Kidney glomerular epithelial cell (primary cell): ENCODE measurements around the gene CARMIL3.
A peak's percentile ranks its signal among the peaks of the same experiment; 100 is the strongest.

Experiments
- DNase-seq: peaks from one replicate; lab custom pipeline; 2025; lab: John Stamatoyannopoulos, UW

The CARMIL3 gene

DNA sequence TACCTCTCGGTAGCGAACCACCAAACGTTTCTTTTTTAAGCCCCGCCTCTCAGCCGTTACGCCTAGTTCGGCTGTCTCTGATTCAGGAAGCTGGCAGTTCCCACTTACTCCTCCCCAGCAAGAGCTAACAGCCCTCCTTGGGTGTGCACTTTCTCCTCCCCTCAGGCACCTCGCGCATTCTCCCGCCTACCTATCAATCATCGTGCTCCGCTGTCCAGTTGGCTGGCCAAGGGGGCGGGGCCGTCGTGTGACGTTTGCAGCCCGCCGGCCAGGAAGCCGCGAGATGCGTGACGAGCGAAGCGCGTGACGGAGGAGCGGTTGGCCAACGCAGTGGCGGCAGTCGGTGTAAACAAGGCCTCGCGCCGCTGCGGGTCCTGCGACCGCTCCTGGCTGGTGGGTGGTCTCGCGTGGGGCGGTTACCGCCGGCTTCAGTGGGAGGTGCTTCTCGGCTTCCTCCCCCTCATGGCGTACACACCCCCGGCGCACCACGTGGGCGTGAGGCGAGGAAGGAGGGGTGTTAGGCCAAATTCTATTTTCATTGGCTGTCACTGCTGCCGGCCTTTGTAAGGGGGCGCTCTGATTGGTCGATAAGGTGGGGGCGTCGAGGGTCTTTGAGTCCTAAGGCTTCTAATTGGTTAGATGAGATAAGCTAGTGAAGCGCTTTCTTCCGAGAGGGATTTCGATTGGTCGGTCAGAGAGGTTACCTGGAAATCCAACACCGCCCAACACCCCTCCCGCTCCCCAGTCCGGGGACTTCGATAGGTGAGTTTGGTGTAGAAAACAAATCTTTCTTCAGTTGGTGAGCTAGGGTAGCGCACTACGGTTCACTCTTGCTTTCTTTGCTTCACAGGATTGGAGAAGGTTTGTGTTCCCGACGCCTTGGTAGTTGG lies 63.0 kb downstream of the CARMIL3 start, which contains the start of the genes DCAF11 and NRL:
TSS of gene DCAF11 (plus strand) at position 246 of the 890 bp plus-strand sequence. CDS start 818 bp downstream, outside the sequence.
TSS of gene NRL (minus strand) at position 418 of the 890 bp plus-strand sequence. CDS start 32,101 bp downstream, outside the sequence.
- peak; percentile 100 for DNase-seq

DNA sequence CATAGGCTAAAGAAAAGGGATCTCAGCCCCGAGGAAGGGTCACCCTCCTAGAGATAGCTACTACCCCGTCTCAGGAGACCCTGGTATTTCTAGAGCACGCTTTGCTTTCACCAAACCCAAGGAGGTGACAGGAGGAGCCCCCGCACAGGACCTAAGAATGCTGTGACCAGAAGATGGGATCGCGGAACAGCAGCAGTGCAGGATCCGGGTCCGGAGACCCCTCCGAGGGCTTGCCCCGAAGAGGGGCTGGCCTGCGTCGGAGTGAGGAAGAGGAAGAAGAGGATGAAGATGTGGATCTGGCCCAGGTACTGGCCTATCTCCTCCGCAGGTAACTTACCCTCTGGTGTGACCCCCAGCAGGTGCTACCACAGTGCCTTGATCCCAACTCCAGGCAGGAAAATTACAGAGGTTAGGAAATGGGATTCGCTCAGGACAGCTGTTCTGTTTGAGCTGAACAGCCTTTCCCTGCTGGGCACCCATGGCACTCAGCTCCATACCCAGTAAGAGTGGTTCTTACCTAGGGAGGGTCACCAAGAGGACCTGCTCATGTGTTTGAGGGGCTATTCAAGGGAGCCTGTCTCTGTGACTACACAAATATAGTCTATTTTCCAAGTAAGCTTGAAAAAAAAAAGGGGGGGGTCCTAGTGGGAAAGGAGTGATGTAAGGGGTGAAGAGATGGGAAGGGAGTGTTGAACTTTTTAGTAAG lies 63.8 kb downstream of the CARMIL3 start:
- no peak for DNase-seq

DNA sequence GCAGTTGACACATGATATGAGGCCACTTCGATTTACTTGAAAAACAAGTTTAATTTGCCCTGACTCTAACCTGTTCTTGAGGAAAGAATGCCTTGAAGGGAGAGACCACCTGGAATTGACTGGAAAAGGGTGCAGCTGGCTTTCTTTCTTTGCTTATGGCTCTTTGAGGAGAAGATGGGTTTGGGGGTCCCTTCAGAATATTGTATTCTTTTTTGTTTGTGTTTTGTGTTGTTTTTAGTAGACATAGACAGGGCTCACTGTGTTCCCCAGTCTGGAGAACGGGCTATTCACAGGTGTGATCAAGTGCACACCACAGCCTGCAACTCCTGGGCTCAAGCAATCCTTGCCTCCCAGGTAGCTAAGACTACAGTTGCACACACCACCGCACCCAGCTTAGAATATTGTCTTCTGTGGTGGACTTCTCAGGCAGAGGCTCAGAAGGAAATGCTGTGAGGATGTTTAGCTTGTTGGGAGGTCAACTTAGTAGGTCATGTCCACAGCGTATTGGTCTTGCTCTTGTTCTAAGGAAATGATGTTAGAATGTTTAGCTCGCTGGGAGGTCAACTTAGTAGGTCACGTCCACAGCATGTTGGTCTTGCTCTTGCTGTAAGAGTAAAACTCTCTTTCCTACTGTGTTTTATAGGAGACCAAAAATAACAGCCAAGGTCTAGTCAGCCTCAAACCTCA lies 64.5 kb downstream of the CARMIL3 start:
- DNase-seq, result no peak

DNA sequence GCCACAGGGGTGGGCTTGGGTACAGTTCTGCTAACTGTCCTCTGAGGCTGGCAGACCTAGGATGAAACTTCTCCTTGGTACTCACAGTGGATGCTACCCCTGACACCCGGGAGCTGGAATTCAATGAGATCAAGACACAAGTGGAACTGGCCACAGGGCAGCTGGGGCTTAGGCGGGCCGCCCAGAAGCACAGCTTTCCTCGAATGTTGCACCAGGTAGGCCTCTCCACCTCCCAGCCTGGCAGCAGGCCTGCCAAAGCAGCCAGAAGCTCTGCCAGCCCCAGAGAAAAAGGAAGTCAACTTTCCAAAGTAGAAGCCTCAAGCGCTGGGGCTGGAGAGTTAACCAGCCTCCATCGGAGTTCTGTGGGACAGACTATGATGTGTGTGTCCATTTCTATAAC lies 65.4 kb downstream of the CARMIL3 start:
- no peak for DNase-seq
